HG03135 (cell line): ENCODE measurements around the gene PSMG4.
"Not testable (repeated sequence)": the region's sequence is repeated elsewhere in the genome, so short reads cannot be mapped to it uniquely, and the experiment has no call there.

ENCODE experiments used
- ATAC-seq: cut with Tn5 transposase; IDR thresholded peaks from one replicate; pipeline ENCODE4 v1.9.1; 2021; ENCODE audit warnings: mild to moderate bottlenecking, moderate library complexity; ENCODE audit not compliant: unreplicated experiment

The PSMG4 gene

DNA sequence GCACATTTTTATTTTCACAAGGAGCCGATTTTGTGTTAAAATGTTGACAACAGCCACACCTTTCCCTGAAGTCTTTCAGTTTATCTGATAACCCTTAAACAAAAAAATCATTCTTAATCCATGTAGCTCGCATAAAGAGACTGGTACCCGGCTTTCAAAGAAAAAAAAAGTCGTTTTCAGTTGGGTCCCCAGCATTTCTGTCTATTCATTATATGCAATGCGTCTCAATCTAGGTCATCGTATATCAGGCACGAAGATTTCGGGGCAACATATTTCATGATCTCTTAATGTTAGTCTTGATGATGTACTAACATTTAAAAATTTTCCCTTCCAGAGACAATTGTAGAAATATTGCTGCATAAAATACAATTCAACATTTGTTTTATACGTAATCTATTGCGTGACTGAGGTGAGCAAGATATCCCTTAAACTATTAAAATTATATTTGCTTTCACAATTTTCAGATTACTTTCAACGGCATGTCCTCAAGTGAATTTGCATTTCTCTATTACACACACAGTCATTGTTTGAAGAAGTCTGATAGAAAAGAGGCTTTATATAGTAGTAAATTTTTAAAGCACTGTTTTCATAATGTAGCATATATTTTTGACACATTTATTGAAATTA lies 28.4 kb upstream of the PSMG4 start:
- ATAC-seq: no peak

DNA sequence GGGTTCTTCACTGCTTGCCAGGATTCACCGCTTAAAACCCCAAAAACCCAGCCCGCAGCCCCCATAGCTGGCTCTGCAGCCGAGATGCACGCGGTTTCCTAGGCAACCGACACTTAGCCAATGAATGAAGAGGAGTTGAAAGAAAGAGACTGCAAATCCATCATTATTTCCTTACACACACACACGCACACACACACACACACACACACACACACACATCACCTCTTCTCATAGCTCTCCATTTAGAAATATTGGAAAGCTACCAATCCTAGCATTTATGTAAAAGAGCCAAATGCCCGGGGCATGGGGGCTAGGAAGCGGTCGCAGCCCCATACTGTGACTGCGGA lies 27.9 kb upstream of the PSMG4 start:
- no peak for ATAC-seq

DNA sequence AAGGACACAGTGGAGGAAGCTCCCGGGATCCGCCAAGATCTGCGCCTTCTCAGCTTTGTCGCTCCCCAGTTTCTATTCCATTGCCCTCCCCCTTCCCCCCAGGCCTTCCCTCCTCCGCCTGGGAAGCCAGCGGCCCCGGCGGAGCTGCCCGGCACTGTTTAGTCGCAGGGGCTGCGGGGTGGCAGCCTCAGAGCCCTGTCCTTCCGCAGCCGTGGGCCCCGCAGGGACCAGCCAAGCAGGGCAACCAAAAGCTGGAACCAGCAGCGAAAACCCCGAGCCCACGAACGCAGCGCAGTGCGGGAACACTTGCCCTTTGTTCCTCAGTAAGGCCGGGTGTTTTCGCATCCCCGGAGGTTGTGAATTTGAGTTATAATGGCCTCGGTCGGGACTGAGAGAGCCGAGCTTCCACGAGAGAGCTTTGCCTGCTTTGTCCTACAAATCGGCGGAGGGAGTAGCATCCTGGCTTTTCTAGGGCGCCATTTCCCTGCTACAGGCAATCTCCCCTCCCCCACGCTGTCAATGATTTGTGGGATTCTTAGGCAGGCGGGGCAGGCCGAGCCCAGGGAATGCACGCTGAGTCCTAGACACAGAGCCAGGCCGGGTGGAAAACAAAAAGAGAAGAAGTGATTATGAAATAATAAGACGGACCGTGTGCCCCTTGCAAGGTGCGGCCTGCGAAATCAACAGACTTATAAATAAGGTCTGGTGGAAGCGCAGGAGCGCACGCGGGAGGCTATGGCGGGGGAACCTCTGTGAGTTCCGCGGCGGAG lies 27.3 kb upstream of the PSMG4 start:
- ATAC-seq: no peak

DNA sequence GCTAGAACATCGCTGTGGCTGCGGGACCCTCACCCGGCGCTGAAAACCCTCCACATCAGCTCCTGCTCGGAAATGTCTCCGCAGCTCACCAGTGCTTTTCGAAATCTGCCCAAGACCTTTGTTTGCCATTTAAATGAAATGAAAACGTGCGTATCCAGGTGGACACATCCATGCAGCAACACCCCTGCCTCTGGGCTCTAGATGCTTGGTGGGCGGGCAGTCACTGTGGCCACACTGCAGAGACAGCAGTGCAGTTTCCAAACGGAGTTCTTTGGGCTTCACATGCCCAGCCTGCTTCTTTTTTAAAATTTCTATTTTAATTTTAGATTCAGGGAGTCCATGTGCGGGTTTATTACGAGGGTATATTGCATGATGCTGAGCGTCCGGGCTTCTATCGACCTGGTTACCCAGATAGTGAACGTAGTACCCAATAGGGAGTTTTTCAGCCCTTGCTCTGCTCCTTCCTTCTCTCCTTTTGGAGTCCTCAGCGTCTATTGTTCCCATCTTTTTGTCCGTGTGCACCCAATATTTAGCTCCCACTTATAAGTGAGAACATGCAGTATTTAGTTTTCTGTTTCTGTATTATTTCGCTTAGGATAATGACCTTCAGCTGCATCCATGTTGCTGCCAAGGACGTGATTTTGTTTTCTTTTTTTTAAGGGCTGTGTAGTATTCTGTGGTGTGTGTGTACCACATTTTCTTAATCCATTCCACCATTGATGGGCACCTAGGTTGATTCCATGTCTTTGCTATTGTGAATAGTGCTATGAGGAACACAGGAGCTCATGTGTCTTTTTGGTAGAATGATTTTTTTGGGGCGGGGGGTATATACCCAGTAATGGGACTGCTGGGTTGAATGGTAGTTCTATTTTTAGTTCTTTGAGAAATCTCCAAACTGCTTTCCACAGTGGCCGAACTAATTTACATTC lies 26.5 kb upstream of the PSMG4 start:
- ATAC-seq: no peak

DNA sequence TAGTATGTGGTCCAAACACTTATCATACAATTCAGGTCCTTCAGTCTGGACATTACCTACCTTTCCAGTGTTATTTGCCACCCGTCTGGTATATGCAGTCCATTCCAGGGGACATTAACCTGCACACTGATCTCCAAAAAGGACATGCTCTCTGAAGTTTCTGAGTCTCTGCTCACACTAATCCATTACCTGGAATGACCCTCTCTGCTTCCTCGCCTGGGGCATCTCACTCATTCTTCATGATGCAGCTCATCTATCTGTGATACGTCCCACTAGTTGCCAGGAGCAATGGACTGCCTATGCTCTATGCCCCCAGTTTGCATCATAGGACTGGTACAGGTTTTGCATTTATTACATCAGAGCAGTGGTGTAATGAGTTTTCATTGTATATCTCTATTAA lies 25.4 kb upstream of the PSMG4 start:
- ATAC-seq: no peak

DNA sequence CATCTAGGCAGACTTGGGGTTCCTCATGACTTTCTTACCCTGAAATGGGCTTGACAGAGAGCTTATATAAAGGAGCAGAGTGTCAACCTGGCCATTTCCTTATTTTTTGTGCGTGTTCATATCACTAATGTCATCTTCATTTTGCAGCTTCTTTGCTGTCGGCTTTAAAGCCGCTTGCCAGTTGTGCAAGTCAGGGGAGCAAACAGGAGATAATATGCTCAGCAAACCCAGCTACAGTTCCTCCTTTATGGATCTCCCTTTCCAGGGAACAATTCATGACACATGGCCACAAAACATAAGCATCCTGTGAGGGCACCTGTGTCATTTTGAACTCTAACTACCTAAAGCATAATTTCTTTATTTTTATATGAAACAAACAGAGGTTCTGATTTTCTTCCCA lies 24.8 kb upstream of the PSMG4 start:
- no peak for ATAC-seq

DNA sequence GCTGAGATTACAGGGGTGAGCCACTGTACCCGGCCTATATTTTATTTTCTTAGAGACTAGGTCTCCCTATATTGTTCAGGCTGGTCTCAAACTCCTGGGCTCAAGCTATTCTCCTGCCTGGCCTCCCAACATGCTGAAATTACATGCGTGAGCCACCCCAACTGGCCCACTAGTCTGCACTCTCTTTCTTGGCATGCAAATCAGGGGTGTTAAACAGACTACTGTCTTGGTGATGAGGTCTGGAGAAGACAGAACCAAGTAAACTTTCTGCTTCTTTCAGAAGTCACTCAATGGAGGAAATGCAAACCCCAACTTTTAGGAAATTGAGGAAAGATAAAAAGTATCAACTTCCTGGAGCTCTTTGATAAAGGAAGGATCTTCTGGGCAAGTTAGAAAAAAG lies 23.3 kb upstream of the PSMG4 start:
- ATAC-seq: no peak

DNA sequence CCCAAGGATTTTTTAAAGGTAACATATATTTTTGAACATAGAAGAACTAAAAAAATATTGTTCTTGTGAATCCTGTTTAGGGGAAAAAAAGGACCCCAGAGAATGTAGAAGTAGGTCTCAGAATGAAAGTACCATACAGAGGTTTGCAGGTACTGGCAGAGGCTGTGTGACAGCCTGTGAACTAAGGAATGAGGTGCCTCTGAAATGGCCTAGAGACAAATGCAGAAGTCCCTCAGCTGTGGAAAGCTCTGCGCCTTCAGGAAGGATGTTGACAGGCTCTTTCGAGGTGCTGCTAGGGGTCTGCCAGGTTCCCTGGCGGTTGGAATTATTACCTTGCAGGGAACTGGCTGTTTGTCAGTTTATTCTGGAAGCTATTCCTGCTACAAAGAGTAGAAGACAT lies 22.7 kb upstream of the PSMG4 start:
- no peak for ATAC-seq

DNA sequence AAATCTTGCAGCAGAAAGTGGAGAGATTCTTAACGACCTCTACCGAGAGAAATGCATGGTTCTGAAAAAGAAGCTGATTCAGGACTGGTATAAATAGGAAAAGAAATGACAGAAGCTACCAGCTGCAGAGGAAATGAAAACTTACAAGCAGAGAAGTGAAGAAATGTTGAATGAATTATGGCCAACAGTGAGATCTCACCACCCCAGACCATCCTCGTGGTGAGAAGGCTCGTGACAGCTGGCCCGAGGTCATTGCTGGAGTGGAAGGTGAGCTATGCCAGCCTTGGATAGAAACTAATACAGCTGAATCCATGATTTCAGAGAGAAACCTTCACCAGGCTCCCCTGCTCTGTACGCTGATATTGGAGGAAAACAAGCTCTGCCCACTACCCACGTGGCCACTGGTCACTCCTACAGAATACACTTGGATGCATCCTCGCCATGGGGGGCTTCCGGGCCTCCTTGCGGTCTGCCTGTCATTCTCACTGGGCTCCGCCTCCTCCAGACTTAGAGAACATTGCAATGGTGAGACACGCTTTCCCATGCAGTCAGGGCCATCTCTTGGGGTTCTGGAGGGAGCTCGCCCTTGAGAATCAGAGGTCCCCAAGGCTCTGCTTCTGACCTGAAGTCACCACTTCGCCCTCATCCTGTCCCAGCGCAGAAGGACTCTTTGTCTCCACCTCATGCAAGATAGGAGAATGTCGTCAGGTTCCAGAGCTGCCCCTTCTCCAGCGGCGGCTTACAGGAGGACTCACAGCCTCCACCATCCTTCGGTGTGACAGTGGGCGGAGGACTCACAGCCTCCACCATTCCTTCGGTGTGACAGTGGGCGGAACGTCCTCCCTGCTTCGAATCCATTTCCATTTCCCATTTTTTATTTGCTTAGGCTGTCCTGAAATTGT lies 20.7 kb upstream of the PSMG4 start:
- ATAC-seq: no peak

DNA sequence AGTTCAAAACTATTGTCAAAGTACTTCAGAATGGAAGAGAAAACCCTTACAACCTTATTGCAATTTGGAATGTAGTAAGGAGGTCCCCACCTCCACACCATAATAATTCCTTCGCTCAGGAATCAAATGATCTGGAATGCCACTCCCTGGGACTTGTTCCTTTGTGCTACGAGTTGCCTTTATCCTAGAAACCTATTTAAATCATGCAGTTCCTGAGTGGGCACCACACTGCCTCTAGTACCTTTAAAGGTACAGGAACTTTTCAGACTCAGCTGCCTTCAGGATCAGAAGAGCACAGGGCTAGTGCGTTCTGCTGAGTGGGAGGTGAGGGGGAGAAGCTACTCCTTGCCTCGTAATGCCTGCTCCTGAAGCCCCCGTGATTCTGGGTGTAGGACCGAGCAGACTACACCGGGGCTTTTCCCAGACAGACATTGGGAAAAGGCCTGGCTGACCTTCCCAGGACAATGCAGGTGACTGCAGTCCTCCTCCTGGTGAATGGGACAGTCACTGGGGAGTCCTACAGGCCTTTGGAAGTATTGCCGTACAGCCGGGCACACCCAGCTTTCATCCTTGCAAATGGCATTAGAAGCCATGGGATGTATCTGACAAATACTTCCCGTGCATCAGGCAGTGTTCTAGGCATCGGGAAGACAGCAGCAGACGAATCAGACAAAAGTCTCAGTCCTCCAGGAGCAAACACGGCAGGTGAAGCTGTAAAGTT lies 19.5 kb upstream of the PSMG4 start:
- no peak for ATAC-seq

DNA sequence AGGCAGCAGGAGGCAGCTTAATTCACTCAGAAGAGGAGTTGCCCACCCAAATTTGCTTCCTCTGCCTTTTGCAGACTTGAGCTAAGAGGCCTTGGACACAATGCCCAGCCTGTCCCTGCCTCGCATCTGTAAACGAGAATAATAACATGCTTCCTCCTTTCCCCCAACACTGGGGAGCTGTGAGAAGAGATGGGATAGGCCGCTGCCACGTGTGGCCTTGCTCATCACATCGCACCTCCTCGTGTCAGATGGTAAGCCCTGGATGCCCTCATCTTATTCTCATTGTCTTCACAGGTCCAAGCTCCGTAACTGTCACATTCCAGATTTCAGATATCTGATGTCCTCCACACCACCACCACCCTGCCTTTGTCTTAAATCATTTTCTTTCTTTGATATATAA lies 18.2 kb upstream of the PSMG4 start:
- no peak for ATAC-seq

DNA sequence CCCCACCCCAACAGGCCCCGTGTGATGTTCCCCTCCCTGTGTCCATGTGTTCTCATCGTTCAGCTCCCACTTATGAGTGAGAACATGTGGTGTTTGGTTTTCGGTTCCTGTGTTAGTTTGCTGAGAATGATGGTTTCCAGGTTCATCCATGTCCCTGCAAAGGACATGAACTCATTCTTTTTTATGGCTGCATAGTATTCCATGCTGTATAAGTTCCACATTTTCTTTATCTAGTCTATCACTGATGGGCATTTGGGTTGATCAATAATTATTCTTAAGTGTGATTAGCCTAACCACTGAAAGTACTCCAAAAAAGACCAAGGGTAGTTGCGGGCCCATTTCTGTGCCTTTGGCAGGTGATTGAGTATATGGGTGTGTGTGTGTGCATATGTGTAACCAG lies 17.0 kb upstream of the PSMG4 start:
- ATAC-seq: not testable (repeated sequence)

DNA sequence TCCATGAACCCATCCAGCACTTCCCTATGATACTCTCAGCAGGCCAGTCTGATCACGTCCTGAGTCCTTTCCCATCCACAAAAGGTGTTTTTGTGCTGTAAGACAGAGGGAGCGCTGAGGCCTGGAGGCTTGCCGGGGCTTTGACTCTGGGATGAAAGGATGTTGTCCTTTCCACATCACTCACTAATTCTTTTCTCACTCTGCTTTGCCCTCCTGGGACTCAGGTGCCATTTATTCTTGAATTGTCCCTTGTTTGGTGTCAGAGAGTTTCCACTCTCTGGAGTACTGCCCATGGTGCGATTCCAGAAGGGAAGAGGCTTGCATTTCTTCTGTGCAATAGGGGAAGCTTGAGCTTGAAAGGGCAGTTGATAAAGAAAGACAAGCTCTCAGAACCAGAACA lies 16.0 kb upstream of the PSMG4 start:
- ATAC-seq: no peak

DNA sequence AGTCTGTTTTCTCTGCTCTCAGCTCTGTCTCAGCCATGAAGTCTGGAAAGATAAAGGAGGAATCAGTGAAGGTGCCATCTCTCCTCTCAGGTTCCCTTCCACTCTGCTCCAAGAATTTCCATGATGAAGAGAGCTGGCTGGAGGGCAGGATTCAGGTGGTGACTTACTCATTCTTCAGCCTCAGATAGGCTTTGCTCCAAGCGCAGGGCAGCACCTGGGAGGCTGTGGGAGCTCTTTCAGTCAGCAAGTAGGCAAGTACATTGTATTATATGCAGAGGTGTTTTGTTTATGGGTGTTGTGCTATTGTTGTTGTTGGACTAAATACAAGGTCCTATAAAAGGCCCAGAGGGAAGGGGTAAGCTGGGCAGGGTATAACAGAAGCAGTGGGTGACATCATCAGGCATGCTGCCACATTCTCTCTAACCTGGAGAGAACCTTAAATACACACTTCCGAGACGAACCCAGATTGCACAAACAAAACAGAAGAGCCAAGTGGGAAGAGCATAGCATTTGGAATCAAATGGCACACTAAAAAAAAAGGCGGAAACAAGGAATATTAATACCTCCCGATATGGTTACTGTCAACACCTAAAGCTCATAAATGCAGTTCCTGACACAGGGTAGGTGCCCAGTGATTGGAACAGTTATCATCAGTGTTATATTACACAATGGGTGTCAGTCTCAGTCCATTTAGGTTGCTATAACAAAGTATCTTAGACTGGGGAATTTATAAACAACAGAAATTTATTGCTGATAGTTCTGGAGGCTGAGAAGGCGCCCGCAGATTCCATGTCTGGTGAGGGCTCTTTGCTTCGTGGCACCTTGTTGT lies 14.5 kb upstream of the PSMG4 start:
- no peak for ATAC-seq

DNA sequence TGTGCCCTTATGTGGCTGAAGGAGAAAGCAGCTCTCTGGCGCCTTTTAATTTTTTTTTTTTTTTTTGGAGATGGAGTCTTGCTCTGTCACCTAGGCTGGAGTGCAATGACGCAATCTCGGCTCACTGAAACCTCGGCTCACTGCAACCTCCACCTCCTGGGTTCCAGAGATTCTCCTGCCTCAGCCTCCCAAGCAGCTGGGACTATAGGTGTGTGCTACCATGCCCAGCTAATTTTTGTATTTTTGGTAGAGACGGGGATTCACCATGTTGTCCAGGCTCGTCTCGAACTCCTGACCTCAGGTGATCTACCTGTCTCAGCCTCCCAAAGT lies 13.9 kb upstream of the PSMG4 start:
- not testable (repeated sequence) for ATAC-seq

DNA sequence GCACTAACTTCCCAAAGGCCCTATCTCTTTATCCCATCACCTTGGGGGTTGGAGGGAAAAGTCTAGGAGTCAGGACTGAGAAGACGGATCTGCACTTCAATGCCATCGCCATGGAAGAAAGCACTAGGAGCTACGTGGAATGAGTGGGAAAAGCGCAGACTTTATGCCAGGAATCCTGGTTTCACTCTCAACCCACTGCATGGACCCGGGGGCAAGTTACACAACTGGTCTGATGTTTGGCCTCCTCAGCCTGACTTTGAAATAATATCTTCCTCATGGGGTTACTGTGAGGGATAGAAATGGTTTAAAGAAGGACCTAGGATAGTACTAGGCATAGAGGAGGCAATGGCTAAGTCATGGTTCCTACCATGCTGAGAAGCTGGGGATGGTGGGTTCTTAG lies 13.5 kb upstream of the PSMG4 start:
- ATAC-seq: no peak

DNA sequence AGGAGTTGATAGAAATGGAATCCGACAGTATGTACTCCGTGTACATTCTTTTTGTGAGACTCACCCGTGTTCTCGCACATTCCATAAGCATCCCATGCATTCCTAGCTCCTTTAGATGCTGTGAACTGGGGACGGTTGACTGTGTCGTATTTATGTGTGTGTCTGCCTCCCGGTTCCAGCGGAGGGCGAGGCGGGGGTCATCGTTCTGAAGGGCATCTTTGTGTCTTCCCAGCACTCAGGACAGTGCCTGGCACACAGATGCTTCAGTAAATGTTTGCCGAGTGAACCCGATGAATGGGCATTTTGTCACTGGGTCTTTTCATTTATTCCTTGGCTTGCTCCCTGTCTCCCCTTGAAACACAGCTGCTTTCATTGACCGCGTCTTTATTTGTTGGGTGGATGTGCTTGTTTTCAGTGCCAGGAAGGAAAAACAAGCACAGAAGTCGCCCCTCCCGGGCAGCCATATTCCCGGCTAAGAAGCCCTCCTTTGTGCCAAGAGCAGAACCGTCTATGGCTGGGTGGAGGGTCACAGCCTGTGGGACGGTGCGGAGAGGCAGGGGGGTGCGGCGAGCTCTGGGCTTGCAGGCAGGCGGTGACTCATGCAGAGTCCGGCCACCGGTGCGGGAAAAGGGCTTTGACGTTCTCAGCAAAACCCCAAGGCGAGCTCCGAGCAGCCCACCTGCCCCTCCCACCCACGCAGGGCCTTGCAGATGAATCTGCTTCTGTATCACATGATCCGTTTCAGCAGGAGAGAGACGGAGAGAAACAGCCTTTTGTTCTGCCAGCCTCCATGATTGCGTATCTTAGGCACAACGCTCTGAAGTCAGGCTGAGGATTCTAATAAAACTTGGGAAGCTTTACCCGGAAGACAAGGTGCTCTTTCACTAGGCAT lies 11.2 kb upstream of the PSMG4 start:
- ATAC-seq: no peak

DNA sequence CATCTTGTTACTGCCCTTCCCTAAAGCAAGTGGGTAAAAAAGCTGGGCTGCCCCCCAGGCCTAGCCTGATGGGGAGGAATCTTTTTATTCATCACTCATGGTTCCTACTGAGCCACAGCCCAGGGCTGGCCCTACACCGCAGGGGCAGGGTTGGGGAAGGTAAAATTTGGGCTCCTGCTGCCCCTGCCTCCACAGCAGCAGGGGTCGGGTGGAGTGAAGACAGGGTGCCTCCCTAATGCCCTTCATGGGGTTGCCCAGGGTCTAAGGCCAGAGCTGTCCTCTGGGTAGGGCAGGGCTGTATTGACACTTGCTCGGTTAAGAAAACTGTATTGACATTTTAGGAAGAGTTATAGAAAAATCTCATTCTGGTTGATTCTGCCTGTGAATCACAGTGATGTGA lies 8.9 kb upstream of the PSMG4 start:
- no peak for ATAC-seq
